Measurements from ENCODE around the gene TLCD5.

DNA sequence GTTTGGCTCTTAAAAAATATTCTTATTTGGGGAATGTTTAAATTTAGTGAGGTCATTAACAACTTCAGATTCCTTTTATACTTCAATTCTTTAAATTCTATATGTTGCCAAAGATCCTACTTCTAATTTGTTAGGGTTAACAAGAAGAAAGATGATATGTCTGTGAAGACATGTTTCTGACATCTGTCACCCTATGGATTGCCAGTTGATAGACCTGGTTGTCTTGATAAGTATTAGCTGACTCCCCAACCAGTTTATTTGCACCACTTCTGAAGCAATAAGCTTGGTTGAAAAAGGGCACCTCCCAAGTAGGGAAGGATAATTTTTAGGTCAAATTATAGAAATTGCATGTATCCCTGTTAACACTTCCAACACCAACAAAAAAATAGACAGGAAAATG lies 40.4 kb downstream of the TLCD5 start:
- TF ChIP-seq, protein P1, sequence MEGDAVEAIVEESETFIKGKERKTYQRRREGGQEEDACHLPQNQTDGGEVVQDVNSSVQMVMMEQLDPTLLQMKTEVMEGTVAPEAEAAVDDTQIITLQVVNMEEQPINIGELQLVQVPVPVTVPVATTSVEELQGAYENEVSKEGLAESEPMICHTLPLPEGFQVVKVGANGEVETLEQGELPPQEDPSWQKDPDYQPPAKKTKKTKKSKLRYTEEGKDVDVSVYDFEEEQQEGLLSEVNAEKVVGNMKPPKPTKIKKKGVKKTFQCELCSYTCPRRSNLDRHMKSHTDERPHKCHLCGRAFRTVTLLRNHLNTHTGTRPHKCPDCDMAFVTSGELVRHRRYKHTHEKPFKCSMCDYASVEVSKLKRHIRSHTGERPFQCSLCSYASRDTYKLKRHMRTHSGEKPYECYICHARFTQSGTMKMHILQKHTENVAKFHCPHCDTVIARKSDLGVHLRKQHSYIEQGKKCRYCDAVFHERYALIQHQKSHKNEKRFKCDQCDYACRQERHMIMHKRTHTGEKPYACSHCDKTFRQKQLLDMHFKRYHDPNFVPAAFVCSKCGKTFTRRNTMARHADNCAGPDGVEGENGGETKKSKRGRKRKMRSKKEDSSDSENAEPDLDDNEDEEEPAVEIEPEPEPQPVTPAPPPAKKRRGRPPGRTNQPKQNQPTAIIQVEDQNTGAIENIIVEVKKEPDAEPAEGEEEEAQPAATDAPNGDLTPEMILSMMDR (IDR thresholded peaks at IDR 0.05): no peak
- TF ChIP-seq POLR2AphosphoS5 (IDR thresholded peaks at IDR 0.05): no peak

All from stomach (tissue), 4 donors.